ENCODE results near the gene RNASEH1. TPM values are rescaled to one million over a fixed set of nuclear protein-coding genes. Genes with fewer than 3 reads are reported as not detected.

RNASEH1 gene
- total and polyA plus RNA-seq, 2 experiments from 2014 or later, result 33.2 to 40.7 TPM

DNA sequence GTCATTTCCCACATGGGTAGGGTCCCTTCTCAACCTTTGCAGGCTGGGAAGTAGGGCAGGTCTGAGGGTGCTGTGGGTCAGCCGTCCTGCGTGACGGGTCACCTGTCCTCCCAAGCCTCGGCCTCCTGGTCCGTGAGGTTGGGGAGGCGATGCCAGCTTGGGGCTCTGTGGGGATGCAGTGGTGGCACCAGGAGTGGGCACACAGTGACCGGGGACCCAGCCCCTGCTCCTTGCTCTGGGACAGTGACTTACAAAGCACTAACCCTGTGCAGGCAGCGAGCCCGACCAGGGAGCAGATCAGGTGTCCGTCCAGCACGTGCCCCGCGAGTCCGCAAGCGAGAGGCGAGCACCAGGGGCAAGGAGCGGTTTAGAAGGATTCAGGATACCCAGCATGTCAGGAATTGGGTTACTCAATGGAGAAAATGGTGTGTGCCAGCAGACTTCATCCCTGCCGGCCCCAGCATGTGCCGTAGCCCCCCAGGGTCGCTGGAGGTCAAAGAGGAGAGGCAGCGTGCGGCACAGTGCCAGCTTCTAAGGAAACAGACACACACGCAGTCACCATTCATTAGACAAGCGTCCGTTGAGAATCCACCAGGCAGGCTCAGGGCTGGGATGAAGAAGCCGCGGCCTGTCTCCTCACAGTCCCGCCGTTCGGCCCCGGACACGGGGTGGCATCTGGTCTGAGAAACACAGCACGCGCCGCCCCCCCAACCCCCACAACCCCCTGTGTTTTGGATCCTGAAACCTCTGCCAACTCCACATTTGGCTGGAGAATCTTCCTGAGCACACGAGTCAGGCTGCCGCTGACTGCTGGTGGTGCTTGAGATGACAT lies 48.5 kb upstream of the RNASEH1 start:
- H3K36me3 ChIP-seq (ENCODE audit: insufficient read depth), result no peaks in the 10 kb centered on the region

DNA sequence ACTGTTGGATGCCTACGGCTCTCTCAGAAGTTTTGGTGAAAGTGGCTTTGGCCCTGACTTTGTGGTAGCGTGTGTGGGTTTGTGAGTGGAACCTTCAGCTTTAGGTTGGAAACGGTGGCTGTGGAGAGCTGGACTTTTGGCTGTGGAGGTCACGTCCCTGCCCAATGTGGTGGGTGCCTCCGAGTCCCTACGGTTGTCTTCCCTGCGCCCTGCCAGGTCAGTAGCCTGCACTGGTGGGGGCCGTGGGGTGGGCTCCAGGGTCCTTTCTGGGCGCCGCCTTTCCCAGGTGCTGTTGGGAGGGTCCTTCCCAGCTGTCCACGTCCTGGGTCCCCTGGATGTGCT lies 47.9 kb upstream of the RNASEH1 start:
- Mint-ChIP-seq H3K9me3 (0 out of 3 replicates have a peak, but pooled peaks cover 4% of the 10 kb centered on the region), H3K36me3 (ENCODE audit: low read depth) (no peaks in the 10 kb centered on the region), H3K4me1 (peaks cover 2% of the 10 kb centered on the region), H3K27ac (no peak overlapping the region), H3K4me3 (no peak overlapping the region), H3K27me3 (ENCODE audit: insufficient read depth, low read depth, poor library complexity) (peaks cover 13% of the 10 kb centered on the region)
- no peak for DNase-seq (ENCODE audit: low spot score)
- H3F3A ChIP-seq (replicated peaks; ENCODE audit: low read depth), result no peaks in the 10 kb centered on the region
- H3K36me3 ChIP-seq (ENCODE audit: insufficient read depth), result no peaks in the 10 kb centered on the region
- H3K9me2 ChIP-seq (ENCODE audit: insufficient read depth), result no peaks in the 10 kb centered on the region
- H3K4me2 ChIP-seq, result no peak overlapping the region
- H3K27ac ChIP-seq (ENCODE audit: low read depth), result no peak overlapping the region
- peak overlapping the region; percentile 91; the same call in 1 of the 2 replicates for H2AFZ ChIP-seq
- no peak overlapping the region for H3K4me3 ChIP-seq
- no peak for ATAC-seq
- no peaks in the 10 kb centered on the region for H3K4me1 ChIP-seq (ENCODE audit: insufficient read depth)
- H3K79me2 ChIP-seq (replicated peaks; ENCODE audit: insufficient read depth), result no peaks in the 10 kb centered on the region
- H4K20me1 ChIP-seq (replicated peaks; ENCODE audit: insufficient read depth), result no peaks in the 10 kb centered on the region
- no peaks in the 10 kb centered on the region for H3K27me3 ChIP-seq (ENCODE audit: insufficient read depth)
- TF ChIP-seq, protein P1, sequence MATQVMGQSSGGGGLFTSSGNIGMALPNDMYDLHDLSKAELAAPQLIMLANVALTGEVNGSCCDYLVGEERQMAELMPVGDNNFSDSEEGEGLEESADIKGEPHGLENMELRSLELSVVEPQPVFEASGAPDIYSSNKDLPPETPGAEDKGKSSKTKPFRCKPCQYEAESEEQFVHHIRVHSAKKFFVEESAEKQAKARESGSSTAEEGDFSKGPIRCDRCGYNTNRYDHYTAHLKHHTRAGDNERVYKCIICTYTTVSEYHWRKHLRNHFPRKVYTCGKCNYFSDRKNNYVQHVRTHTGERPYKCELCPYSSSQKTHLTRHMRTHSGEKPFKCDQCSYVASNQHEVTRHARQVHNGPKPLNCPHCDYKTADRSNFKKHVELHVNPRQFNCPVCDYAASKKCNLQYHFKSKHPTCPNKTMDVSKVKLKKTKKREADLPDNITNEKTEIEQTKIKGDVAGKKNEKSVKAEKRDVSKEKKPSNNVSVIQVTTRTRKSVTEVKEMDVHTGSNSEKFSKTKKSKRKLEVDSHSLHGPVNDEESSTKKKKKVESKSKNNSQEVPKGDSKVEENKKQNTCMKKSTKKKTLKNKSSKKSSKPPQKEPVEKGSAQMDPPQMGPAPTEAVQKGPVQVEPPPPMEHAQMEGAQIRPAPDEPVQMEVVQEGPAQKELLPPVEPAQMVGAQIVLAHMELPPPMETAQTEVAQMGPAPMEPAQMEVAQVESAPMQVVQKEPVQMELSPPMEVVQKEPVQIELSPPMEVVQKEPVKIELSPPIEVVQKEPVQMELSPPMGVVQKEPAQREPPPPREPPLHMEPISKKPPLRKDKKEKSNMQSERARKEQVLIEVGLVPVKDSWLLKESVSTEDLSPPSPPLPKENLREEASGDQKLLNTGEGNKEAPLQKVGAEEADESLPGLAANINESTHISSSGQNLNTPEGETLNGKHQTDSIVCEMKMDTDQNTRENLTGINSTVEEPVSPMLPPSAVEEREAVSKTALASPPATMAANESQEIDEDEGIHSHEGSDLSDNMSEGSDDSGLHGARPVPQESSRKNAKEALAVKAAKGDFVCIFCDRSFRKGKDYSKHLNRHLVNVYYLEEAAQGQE (IDR thresholded peaks at IDR 0.05; ENCODE audit: unreplicated experiment), result no peak
- TF ChIP-seq, protein P2, sequence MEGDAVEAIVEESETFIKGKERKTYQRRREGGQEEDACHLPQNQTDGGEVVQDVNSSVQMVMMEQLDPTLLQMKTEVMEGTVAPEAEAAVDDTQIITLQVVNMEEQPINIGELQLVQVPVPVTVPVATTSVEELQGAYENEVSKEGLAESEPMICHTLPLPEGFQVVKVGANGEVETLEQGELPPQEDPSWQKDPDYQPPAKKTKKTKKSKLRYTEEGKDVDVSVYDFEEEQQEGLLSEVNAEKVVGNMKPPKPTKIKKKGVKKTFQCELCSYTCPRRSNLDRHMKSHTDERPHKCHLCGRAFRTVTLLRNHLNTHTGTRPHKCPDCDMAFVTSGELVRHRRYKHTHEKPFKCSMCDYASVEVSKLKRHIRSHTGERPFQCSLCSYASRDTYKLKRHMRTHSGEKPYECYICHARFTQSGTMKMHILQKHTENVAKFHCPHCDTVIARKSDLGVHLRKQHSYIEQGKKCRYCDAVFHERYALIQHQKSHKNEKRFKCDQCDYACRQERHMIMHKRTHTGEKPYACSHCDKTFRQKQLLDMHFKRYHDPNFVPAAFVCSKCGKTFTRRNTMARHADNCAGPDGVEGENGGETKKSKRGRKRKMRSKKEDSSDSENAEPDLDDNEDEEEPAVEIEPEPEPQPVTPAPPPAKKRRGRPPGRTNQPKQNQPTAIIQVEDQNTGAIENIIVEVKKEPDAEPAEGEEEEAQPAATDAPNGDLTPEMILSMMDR (conservative IDR thresholded peaks at IDR 0.05; ENCODE audit: low read depth in 2 of 2), result no peak
- TF ChIP-seq EZH2phosphoT487 (IDR thresholded peaks at IDR 0.05; ENCODE audit: unreplicated experiment) (no peak), EZH2 (IDR thresholded peaks at IDR 0.05; ENCODE audit: low read depth, unreplicated experiment) (no peak), CREB1 (CRISPR knock-in tag; IDR thresholded peaks at IDR 0.05; ENCODE audit: low read depth) (no peak), ZNF114 (CRISPR knock-in tag; IDR thresholded peaks at IDR 0.05) (no peak), ZNF331 (CRISPR knock-in tag; IDR thresholded peaks at IDR 0.05; ENCODE audit: low read depth) (no peak), STAT1 (IDR thresholded peaks at IDR 0.05; ENCODE audit: unreplicated experiment) (no peak)
- TF ChIP-seq, protein P3, sequence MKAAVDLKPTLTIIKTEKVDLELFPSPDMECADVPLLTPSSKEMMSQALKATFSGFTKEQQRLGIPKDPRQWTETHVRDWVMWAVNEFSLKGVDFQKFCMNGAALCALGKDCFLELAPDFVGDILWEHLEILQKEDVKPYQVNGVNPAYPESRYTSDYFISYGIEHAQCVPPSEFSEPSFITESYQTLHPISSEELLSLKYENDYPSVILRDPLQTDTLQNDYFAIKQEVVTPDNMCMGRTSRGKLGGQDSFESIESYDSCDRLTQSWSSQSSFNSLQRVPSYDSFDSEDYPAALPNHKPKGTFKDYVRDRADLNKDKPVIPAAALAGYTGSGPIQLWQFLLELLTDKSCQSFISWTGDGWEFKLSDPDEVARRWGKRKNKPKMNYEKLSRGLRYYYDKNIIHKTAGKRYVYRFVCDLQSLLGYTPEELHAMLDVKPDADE (IDR thresholded peaks at IDR 0.05), result no peak

More for the DNA sequence above, 48.5 kb upstream of the RNASEH1 start:
- no peak overlapping the region for H3K27ac ChIP-seq (ENCODE audit: low read depth)
- Mint-ChIP-seq H3K9me3 (0 out of 3 replicates have a peak, but pooled peaks cover 4% of the 10 kb centered on the region), H3K36me3 (ENCODE audit: low read depth) (no peaks in the 10 kb centered on the region), H3K27me3 (ENCODE audit: insufficient read depth, low read depth, poor library complexity) (peaks cover 13% of the 10 kb centered on the region), H3K4me1 (peaks cover 2% of the 10 kb centered on the region), H3K4me3 (no peak overlapping the region), H3K27ac (no peak overlapping the region)
- H3K4me2 ChIP-seq, result no peak overlapping the region
- no peaks in the 10 kb centered on the region for H3K9me2 ChIP-seq (ENCODE audit: insufficient read depth)
- no peaks in the 10 kb centered on the region for H3K79me2 ChIP-seq (replicated peaks; ENCODE audit: insufficient read depth)
- no peak for TF ChIP-seq NANOG (IDR thresholded peaks at IDR 0.05; ENCODE audit: borderline replicate concordance)
- no peaks in the 10 kb centered on the region for H3K27me3 ChIP-seq (ENCODE audit: insufficient read depth)
- no peaks in the 10 kb centered on the region for H4K20me1 ChIP-seq (replicated peaks; ENCODE audit: insufficient read depth)
- no peak for ATAC-seq
- H3K4me3 ChIP-seq, result no peak overlapping the region
- H3K4me1 ChIP-seq (ENCODE audit: insufficient read depth), result no peaks in the 10 kb centered on the region
- H2AFZ ChIP-seq, result no peak overlapping the region
- no peaks in the 10 kb centered on the region for H3F3A ChIP-seq (replicated peaks; ENCODE audit: low read depth)
- no peak for DNase-seq (ENCODE audit: low spot score)

Measured in GM23338 (cell line).